ENCODE data around the gene LITAF.
"Not testable (repeated sequence)": the region's sequence is repeated elsewhere in the genome, so short reads cannot be mapped to it uniquely, and the experiment has no call there.

Gene LITAF

GRCh38 chr16:11597235-11598095, 10.7 kb upstream of the LITAF start:
- no peak for DNase-seq

GRCh38 chr16:11596572-11597226, 10.0 kb upstream of the LITAF start:
- DNase-seq, result no peak

GRCh38 chr16:11593581-11593980, 6.9 kb upstream of the LITAF start:
- DNase-seq, result no peak

DNA sequence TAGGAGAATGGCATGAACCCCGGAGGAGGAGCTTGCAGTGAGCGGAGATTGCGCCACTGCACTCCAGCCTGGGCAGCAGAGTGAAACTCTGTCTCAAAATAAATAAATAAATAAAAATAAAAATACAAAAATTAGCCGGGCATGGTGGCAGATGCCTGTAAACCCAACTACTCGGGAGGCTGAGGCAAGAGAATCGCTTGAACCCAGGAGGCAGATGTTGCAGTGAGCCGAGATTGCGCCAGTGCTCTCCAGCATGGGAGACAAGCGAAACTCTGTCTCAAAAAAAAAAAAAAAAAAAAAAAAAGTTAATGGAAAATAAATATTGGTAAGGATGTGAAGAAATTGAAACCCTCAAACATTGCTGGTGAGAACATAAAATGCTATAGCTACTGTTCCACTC, 6.4 kb upstream of the LITAF start:
- DNase-seq, result not testable (repeated sequence)

DNA sequence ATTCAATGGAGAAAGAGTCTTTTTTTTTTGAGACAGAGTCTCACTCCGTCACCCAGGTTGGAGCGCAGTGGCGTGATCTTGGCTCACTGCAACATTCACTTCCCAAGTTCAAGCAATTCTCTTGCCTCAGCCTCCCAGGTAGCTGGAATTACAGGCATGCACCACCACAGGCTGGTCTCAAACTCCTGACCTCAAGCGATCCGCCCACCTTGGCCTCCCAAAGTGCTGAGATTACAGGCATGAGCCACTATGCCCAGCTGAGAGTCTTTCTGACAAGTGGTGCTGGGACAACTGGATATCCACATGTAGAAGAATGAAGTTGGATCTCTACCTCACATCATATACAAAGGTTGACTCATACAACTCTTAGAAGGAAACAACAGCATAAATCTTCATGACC, 4.9 kb upstream of the LITAF start:
- not testable (repeated sequence) for DNase-seq

GRCh38 chr16:11589198-11589550, 2.5 kb upstream of the LITAF start:
- no peak for DNase-seq

DNA sequence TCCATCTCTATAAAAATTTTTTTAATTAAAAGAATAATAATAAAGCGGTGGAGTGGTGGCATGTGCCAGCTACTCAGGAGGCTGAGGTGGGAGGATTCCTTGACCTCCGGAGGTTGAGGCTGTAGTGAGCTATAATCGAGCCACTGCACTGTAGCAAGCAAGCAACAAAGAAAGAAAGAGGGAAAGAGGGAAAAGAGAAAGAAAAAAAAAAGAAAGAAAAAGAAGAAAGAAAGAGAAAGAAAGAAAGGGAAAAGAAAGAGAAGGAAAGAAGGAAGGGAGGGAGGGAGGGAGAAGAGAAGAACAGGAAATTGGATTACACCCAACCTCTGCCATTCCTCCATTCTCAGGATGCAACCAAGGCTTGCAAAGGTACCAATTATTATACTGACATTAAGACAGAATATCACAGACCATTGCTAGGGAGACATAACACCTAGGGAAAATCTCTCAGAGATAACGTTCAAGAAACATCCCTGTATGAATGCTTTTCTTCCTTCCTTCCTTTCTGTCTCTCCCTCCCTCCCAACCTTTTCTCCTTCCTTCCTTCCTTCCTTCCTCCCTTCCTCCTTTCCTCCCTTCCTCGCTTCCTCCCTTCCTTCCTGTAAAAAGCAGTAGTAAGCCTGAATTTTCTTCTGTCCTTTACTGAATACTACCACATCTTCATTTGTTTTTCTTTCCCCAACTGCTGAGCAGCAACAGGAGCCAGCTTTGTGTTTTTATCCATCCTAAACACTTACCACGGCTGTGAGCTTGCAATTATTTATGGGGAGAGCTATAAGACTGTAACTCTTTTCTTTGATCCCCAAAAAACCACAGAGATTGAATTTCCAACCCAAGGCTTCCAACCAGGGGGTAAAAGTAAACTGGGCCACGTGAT, 1.8 kb upstream of the LITAF start:
- no peak for DNase-seq

DNA sequence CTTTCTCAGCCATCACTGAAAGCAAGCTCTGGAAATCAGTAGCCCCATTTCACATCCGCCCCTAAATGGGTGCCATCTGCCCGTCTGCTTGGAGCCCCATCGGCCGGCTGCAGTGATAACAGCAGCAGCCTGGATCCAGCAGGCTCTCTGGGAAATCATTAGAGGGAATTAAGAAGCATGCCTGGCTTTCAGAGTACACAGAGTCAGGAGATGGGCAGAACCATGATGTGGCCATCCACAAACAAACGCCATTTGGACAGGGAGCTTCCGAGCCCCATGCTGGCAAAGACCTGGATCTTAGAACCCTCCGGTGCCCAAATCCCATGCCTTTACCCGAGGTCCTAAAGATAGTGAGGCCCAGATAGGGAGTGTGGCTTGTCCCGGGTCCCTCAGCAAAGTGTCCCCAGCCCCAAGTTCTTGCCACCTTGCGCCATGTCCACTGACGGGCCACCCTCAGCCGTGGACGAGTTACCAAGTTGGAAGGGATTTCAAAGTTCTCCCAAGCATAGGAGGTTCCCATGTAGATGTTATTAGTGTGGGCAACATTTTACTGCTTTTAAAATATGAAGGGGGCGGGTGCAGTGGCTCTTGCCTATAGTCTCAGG, 1.0 kb upstream of the LITAF start:
- DNase-seq, result no peak

- no peak for DNase-seq
Observed at GRCh38 chr16:11586378-11586855, 302 bp downstream of the LITAF start.

DNA sequence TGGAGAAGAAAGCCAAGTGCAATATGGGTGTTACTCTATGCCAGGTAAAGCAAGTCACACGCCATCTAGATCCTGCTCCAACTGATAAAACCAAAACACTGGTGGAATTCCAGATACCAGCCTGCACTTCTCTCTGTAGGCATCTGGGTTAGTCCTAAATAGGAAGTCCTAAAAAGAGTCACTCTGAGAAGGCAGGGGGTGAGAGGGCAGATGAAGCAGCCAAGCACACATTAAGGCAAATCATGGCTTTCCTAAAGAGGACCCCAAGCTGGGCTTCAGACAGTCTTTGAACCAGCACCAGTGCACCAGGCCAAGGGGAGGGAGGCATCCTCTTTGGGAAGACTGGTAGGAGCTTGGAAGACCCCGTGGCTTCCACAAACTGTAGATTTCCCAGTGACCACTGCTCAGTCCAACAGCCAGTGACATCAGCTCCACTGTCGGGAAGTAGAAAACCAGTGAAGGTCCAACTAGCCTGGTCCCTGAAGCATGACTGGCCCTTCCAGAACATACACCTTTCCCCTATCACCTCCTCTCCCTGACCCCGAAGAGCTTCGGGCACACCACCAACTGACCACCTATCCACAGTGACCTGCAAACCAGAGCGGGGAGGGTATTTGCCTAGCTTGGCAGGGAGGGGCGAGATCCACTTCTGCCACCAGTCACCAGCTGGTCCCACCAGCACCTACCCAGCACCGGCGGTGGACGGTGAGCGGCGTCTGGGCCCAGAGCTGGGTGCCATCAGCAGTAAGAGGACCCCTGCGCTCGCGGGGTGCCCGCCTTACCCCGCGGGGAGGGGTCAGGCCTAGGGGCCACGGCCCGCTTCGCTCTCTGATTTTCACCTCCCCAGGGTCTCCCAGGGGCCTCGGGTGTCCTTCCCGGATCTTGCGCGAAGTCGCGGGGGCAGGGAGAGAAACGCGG, 1.0 kb downstream of the LITAF start:
- no peak for DNase-seq

DNA sequence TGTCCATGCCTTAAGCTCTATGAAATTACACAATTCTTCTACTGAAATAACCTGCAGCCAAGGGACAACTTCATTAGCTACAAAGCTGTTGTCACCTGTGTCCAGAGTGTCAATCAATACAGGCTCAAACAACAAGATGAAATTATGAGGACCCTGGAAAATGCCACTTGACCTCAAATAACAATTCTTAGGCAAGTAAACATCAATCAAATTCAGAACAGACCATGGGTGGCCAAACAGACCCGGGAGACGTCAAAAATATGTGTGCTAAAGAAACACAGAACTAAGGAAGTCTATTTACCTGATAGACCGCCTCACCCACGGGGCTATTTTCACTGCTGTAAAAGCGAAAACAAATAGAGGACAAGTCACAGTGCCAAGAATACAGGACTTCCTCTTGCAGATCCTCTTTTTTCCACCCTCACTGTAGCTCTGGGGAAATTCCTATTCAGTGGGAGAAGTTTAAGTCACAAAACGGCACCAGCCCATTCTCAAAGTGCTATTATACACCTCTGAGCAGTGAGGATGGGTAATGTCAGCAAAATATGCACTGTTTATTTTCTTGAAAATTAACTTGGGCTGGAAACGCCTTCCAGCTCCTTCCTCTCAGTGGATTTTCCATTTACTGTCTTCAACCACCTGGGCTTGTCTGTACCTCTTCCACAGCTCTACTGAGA, 2.7 kb downstream of the LITAF start:
- peak; percentile 33 for DNase-seq

GRCh38 chr16:11583166-11583565, 3.6 kb downstream of the LITAF start:
- DNase-seq, result peak; percentile 35

DNA sequence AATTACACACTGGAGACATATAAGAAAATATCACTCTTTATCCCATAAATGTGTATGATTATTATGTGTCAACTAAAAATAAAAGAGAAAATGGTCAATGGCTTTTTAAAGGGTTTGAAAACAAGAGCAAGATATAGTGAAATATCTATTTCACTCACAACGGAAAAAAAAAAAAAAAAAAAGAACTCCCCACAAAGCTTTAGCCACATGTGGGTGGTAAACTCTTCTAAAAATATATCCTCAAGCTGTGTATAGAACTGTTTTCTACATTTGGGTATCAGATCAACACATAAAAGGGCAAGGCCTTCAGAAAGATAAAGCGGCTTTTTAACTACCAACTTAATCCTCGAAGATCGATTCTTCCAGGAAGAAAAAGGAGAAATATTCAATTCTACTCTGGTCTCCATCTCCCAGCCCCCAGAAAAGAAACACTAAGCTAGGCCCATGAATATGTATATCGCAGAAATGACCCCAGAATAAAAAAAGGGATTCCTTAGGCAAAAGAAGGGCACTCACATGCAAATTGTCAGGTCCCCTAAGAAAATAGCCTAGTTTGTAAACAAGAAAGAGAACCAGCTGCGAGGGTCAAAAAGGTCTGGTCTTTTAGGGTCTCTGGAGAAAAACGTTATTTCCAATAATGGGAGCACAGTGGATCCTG, 4.4 kb downstream of the LITAF start:
- DNase-seq, result no peak

DNA sequence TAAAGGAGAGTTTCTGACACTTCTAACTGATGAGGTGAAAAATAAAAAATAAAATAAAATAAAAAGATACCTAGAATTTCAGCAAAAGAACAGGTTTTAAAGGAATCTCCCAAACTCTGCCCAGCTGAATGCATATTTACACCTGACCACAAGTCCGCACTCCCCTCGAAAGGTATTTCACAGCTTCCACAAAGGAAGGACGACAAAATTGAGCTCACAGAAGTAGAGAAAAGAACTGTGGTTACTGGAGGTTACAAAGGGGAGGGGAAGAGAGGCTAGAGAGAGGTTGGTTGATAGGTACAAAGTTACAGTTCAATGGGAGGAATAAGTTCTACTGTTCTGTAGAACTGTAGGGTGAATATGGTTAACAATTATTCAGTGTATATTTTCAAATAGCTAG, 5.0 kb downstream of the LITAF start:
- DNase-seq, result no peak

DNA sequence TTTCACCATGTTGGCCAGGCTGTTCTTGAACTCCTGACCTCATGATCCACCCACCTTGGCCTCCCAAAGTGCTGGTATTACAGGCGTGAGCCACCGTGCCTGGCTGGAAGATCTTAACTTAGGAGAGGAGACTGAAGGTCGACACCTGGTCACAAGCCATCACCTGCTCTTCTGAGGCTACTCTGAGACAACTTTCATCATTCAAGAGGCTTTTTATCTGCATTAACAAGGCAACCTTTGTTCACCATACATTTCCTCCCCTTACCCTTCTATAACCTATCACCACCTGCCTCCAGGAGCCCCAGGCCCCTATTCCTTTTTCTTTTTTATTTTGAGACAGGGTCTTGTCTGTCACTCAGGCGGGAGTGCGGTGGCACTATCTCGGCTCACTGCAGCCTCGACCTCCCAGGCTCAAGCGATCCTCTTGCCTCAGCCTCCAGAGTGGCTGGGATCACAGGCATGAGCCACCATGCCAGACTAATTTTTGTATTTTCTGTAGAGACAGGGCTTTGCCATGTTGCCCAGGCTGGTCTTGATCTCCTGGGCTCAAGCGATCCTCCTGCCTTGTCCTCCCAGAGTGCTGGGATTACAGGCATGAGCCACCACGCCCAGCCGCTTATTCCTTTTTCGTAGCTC, 6.2 kb downstream of the LITAF start:
- no peak for DNase-seq

DNA sequence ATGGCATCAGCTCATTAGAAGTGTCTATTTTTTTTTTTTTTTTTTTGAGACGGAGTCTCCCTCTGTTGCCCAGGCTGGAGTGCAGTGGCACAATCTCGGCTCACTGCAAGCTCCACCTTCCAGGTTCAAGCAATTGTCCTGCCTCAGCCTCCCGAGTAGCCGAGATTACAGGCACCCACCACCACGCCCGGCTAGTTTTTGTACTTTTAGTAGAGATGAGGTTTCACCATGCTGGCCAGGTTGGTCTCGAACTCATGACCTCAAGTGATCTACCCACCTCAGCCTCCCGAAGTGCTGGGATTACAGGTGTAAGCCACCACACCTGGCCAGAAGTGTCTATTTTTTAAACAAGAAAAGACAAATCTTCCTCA, 9.4 kb downstream of the LITAF start:
- not testable (repeated sequence) for DNase-seq

DNA sequence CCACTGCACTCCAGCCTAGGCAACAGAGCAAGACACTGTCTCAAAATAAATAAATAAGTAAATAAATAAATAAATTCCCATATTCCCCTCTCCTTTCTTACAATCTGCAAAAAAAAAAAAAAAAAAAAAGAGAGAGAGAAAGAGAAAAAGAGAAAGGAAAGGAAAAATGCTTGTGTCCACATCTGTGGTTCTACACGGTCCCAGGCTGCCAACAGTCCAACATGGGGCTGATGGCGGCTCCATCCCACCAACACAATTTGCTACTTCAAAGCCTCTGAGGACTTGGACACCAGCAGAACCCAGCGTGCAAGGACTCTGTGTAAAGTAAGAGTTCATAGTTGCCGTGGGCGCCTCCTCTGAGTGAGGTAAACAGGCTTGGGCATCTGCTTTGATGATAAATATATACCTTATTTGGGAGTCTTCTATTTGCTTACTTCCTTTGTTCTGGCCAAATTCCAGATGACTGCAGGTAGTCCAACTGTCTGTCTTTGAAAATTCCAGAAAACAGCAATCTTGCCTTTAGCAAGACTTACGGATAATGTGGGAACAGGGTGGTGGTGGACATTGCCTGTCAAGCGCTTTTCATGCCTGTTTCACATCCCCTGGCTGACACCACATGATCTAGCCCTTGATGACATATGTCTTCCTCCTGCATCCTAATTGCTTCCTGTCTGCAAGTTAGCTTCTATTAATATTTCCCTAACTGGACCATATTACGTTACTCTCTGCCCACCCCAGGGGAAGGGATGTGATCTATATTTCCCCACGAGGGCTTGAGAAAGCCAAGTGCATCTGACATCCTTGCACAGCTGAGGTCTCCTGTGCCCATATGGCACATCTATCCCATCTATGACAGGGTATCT, 10.1 kb downstream of the LITAF start:
- no peak for DNase-seq

DNA sequence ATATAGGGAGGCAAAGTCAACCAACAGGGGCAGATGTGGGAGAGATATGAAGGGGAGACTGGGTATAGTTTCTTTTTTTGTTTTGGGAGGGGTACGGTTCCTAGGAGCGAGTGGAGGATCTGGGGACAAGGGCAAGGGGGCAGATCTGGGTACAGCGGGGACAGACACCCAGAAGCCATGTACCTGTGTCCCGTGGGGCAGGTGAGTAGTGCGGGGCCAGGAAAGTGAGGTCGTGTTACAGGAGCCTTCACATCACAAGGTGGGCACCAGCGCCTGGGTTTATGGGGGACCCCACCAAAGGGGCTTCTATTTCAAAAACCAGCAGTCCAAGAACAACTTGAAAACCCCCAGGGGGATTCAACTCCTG, 11.5 kb downstream of the LITAF start:
- DNase-seq, result no peak

GRCh38 chr16:11572301-11572995, 14.3 kb downstream of the LITAF start:
- no peak for DNase-seq

All from OCI-M1 (cell line).